ENCODE measurements around the gene COL5A2.

Gene COL5A2

GRCh38 chr2:189155795-189156194, 23.8 kb downstream of the COL5A2 start:
- H3K4me3 ChIP-seq (ENCODE audit: low read depth, low read length), result no peak overlapping the region
- no peak for TF ChIP-seq CTCF (IDR thresholded peaks at IDR 0.05; ENCODE audit: low read depth, low read length)
- in situ Hi-C loops (cut with HindIII; ENCODE audit: low sequenced_read_pairs), result no loop called here
- no peak for DNase-seq (ENCODE audit: low read depth, low spot score)

GRCh38 chr2:189153619-189154018, 25.9 kb downstream of the COL5A2 start:
- H3K4me3 ChIP-seq (ENCODE audit: low read depth, low read length), result no peak overlapping the region
- peak; percentile 88 for DNase-seq (ENCODE audit: low read depth, low spot score)
- no peak for TF ChIP-seq CTCF (IDR thresholded peaks at IDR 0.05; ENCODE audit: low read depth, low read length)
- in situ Hi-C loops (cut with HindIII; ENCODE audit: low sequenced_read_pairs), result no loop called here

GRCh38 chr2:189152483-189152882, 27.1 kb downstream of the COL5A2 start:
- TF ChIP-seq CTCF (IDR thresholded peaks at IDR 0.05; ENCODE audit: low read depth, low read length), result no peak
- no peak overlapping the region for H3K4me3 ChIP-seq (ENCODE audit: low read depth, low read length)
- no peak for DNase-seq (ENCODE audit: low read depth, low spot score)
- in situ Hi-C loops (cut with HindIII; ENCODE audit: low sequenced_read_pairs), result no loop called here

- DNase-seq (ENCODE audit: low read depth, low spot score), result no peak
- no peak for TF ChIP-seq CTCF (IDR thresholded peaks at IDR 0.05; ENCODE audit: low read depth, low read length)
- H3K4me3 ChIP-seq (ENCODE audit: low read depth, low read length), result no peak overlapping the region
- in situ Hi-C loops (cut with HindIII; ENCODE audit: low sequenced_read_pairs), result no loop called here
Observed at GRCh38 chr2:189151906-189152305, 27.7 kb downstream of the COL5A2 start.

- DNase-seq (ENCODE audit: low read depth, low spot score), result peak; percentile 60
- in situ Hi-C loops (cut with HindIII; ENCODE audit: low sequenced_read_pairs), result no loop called here
- no peak overlapping the region for H3K4me3 ChIP-seq (ENCODE audit: low read depth, low read length)
- no peak for TF ChIP-seq CTCF (IDR thresholded peaks at IDR 0.05; ENCODE audit: low read depth, low read length)
Observed at GRCh38 chr2:189150033-189150432, 29.5 kb downstream of the COL5A2 start.

GRCh38 chr2:189147989-189148388, 31.6 kb downstream of the COL5A2 start:
- DNase-seq (ENCODE audit: low read depth, low spot score), result no peak
- in situ Hi-C loops (cut with HindIII; ENCODE audit: low sequenced_read_pairs), result no loop called here
- TF ChIP-seq CTCF (IDR thresholded peaks at IDR 0.05; ENCODE audit: low read depth, low read length), result no peak
- H3K4me3 ChIP-seq (ENCODE audit: low read depth, low read length), result no peak overlapping the region

GRCh38 chr2:189147361-189147760, 32.2 kb downstream of the COL5A2 start:
- no peak for DNase-seq (ENCODE audit: low read depth, low spot score)
- in situ Hi-C loops (cut with HindIII; ENCODE audit: low sequenced_read_pairs), result no loop called here
- H3K4me3 ChIP-seq (ENCODE audit: low read depth, low read length), result no peak overlapping the region
- no peak for TF ChIP-seq CTCF (IDR thresholded peaks at IDR 0.05; ENCODE audit: low read depth, low read length)

All from astrocyte of the spinal cord (primary cell).